ENCODE measurements around the gene CMTM5. TPM values are rescaled to one million over a fixed set of nuclear protein-coding genes. Genes with fewer than 3 reads are reported as not detected.

The CMTM5 gene
- total RNA-seq, 3 donors from 2014 or later (not counting 1 experiment from before 2014, with no cell fraction given), result 2.9 to 4.5 TPM; not detected in 1

DNA sequence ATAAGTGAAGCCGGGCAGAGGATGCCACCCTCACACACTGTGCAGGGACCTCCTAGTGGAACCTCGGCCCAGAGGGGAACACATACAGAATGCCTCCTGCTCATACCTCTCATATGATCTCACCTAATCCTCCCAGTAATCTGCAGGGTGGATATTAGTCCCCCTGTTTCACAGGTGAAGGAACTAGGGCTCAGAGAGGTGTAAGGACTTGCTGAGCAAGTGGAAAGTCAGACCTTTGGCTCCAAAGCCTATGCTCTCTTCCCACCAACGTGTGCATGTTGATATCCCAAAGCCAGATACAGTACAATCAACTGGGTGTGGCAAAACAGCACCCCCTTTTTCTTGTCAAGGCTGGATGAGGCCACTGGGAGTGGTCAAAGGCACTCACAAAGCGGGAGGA is 27.1 kb downstream of the CMTM5 start:
- ATAC-seq, result no peak

DNA sequence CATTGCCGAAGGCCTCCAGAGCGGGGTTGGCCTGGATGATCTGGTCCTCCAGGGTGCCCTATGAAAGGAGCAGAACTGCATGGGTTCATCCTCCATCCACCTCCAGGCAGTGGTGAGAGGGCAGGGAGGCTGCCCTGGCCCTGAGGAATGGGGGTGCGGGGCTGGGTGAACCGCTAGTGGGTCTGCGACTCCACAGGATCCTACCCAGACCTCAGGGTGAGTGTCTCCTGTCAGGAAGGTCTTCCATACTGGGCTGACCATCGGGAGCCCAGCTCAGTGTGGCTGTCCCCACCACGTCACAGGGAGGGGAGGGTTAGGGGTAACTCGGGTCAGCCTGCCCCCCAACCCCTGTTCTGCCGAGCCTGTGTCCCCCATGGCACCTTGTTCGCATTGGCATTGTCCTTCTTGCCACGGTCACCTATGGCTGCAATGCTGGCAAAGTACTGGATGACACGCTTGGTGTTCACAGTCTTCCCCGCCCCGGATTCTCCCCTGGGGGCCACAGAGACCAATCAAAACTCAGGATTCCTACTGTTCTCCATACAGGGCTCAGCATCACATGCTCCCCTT is 27.6 kb downstream of the CMTM5 start:
- no peaks in the 10 kb centered on the region for H3K36me3 Mint-ChIP-seq
- no peaks in the 10 kb centered on the region for H3K9me3 Mint-ChIP-seq
- Histone ChIP-seq H3K27ac (ENCODE audit: low read length) (no peak overlapping the region), H3K4me3 (ENCODE audit: low read length) (no peak overlapping the region), H3K27me3 (ENCODE audit: control insufficient read depth, insufficient read depth, low read length) (no peaks in the 10 kb centered on the region), H3K9me3 (ENCODE audit: control insufficient read depth, insufficient read depth, low read length) (no peaks in the 10 kb centered on the region), H3K36me3 (ENCODE audit: control insufficient read depth, insufficient read depth, low read length) (no peaks in the 10 kb centered on the region), H3K4me1 (ENCODE audit: control insufficient read depth, insufficient read depth, low read length) (no peaks in the 10 kb centered on the region)
- intact Hi-C loops (cut with micrococcal nuclease), result no loop called here
- 88% methylated on average over 14 of the region's 14 CpGs for WGBS (ENCODE audit: insufficient coverage)
- TF ChIP-seq, protein P1, sequence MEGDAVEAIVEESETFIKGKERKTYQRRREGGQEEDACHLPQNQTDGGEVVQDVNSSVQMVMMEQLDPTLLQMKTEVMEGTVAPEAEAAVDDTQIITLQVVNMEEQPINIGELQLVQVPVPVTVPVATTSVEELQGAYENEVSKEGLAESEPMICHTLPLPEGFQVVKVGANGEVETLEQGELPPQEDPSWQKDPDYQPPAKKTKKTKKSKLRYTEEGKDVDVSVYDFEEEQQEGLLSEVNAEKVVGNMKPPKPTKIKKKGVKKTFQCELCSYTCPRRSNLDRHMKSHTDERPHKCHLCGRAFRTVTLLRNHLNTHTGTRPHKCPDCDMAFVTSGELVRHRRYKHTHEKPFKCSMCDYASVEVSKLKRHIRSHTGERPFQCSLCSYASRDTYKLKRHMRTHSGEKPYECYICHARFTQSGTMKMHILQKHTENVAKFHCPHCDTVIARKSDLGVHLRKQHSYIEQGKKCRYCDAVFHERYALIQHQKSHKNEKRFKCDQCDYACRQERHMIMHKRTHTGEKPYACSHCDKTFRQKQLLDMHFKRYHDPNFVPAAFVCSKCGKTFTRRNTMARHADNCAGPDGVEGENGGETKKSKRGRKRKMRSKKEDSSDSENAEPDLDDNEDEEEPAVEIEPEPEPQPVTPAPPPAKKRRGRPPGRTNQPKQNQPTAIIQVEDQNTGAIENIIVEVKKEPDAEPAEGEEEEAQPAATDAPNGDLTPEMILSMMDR (IDR thresholded peaks at IDR 0.05), result no peak
- H3K4me3 Mint-ChIP-seq, result no peak overlapping the region
- no peak overlapping the region for H3K27ac Mint-ChIP-seq
- H3K4me1 Mint-ChIP-seq, result no peaks in the 10 kb centered on the region
- ATAC-seq (no peak), DNase-seq (no peak)
- H3K27me3 Mint-ChIP-seq (ENCODE audit: low read depth in 2 of 2), result peaks cover 0 to 8% of the 10 kb centered on the region in 2 donors

More for the DNA sequence above, 27.1 kb downstream of the CMTM5 start:
- intact Hi-C loops (cut with micrococcal nuclease), result no loop called here
- peaks cover 0 to 8% of the 10 kb centered on the region in 2 donors for H3K27me3 Mint-ChIP-seq (ENCODE audit: low read depth in 2 of 2)
- 88% methylated on average over 4 of the region's 4 CpGs for WGBS (ENCODE audit: insufficient coverage)
- Histone ChIP-seq H3K27me3 (ENCODE audit: control insufficient read depth, insufficient read depth, low read length) (no peaks in the 10 kb centered on the region), H3K4me3 (ENCODE audit: low read length) (no peak overlapping the region), H3K9me3 (ENCODE audit: control insufficient read depth, insufficient read depth, low read length) (no peaks in the 10 kb centered on the region), H3K27ac (ENCODE audit: low read length) (no peak overlapping the region), H3K4me1 (ENCODE audit: control insufficient read depth, insufficient read depth, low read length) (no peaks in the 10 kb centered on the region), H3K36me3 (ENCODE audit: control insufficient read depth, insufficient read depth, low read length) (no peaks in the 10 kb centered on the region)
- H3K4me1 Mint-ChIP-seq, result no peaks in the 10 kb centered on the region
- no peak overlapping the region for H3K27ac Mint-ChIP-seq
- DNase-seq, result no peak
- TF ChIP-seq, protein P1 (IDR thresholded peaks at IDR 0.05), result no peak
- H3K9me3 Mint-ChIP-seq, result no peaks in the 10 kb centered on the region
- no peak overlapping the region for H3K4me3 Mint-ChIP-seq
- H3K36me3 Mint-ChIP-seq, result no peaks in the 10 kb centered on the region

DNA sequence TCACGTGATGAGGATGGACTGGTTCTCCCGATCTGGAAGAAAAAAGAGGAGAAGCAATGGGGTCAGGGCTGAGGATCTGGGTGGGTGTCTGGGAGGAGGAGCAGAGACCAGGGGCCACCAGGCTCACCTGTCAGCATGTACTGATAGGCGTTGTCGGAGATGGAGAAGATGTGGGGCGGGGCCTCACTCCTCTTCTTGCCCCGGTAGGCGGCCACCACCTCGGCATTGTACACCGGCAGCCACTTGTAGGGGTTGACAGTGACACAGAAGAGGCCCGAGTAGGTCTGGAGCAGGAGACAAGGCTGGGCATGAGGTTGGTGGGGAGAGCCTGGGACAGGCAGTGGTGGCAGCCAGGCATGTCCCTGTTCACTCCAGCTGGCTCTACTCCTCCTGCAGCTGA is 28.2 kb downstream of the CMTM5 start:
- intact Hi-C loops (cut with micrococcal nuclease), result no loop called here
- TF ChIP-seq, protein P1 (IDR thresholded peaks at IDR 0.05), result no peak
- no peaks in the 10 kb centered on the region for H3K36me3 Mint-ChIP-seq
- Histone ChIP-seq H3K4me1 (ENCODE audit: control insufficient read depth, insufficient read depth, low read length) (no peaks in the 10 kb centered on the region), H3K27me3 (ENCODE audit: control insufficient read depth, insufficient read depth, low read length) (no peaks in the 10 kb centered on the region), H3K4me3 (ENCODE audit: low read length) (no peak overlapping the region), H3K36me3 (ENCODE audit: control insufficient read depth, insufficient read depth, low read length) (no peaks in the 10 kb centered on the region), H3K27ac (ENCODE audit: low read length) (no peak overlapping the region), H3K9me3 (ENCODE audit: control insufficient read depth, insufficient read depth, low read length) (no peaks in the 10 kb centered on the region)
- H3K27ac Mint-ChIP-seq, result no peak overlapping the region
- 89% methylated on average over 10 of the region's 10 CpGs for WGBS (ENCODE audit: insufficient coverage)
- no peak overlapping the region for H3K4me3 Mint-ChIP-seq
- H3K9me3 Mint-ChIP-seq, result no peaks in the 10 kb centered on the region
- no peak for DNase-seq
- no peak for ATAC-seq
- peaks cover 0 to 8% of the 10 kb centered on the region in 2 donors for H3K27me3 Mint-ChIP-seq (ENCODE audit: low read depth in 2 of 2)
- no peaks in the 10 kb centered on the region for H3K4me1 Mint-ChIP-seq

DNA sequence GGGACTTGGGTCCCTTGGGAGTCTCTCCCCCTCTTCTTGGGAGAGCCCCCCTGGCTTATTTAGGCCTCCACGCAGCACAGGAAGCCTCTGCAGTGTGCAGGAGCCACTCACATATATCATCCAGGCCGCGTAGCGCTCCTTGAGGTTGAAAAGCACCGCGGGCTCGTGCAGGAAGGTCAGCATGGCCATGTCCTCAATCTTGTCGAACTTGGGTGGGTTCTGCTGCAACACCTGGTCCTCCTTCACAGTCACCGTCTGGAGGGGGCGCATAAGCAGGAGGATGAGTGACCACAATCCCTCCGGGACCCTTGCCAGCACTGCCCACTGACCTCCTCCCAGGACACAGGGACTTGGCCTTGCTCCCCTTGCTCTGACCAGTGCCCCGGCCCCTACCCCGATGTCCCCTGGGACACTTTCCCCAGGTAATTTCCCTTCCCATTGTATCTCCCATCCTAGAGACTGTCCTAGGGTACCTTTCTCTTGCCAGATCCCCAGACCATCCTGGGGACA is 28.7 kb downstream of the CMTM5 start:
- Histone ChIP-seq H3K36me3 (ENCODE audit: control insufficient read depth, insufficient read depth, low read length) (no peaks in the 10 kb centered on the region), H3K27ac (ENCODE audit: low read length) (no peak overlapping the region), H3K27me3 (ENCODE audit: control insufficient read depth, insufficient read depth, low read length) (no peaks in the 10 kb centered on the region), H3K4me3 (ENCODE audit: low read length) (no peak overlapping the region), H3K4me1 (ENCODE audit: control insufficient read depth, insufficient read depth, low read length) (no peaks in the 10 kb centered on the region), H3K9me3 (ENCODE audit: control insufficient read depth, insufficient read depth, low read length) (no peaks in the 10 kb centered on the region)
- Mint-ChIP-seq H3K9me3 (no peaks in the 10 kb centered on the region), H3K36me3 (no peaks in the 10 kb centered on the region), H3K4me1 (no peaks in the 10 kb centered on the region), H3K27ac (no peak overlapping the region), H3K27me3 (ENCODE audit: low read depth in 2 of 2) (peaks cover 4 to 8% of the 10 kb centered on the region in 2 donors), H3K4me3 (no peak overlapping the region)
- WGBS (ENCODE audit: insufficient coverage), result 77% methylated on average over 13 of the region's 13 CpGs
- TF ChIP-seq, protein P1 (IDR thresholded peaks at IDR 0.05), result no peak
- intact Hi-C loops (cut with micrococcal nuclease), result no loop called here
- no peak for DNase-seq
- no peak for ATAC-seq
